Stimulated activated CD8-positive, alpha-beta memory T cell treated with anti-CD3 and anti-CD28 coated beads, Interleukin-12 subunit alpha, Interleukin-12 subunit beta, amount 100 ng/mL, for 24 hours (primary cell): ENCODE data around the gene CD36.

Source experiments
- DNase-seq: peaks from one replicate; pipeline ENCODE4 v3.0.0-alpha.2; 2020; ENCODE audit errors: extremely low read depth

CD36 gene

DNA sequence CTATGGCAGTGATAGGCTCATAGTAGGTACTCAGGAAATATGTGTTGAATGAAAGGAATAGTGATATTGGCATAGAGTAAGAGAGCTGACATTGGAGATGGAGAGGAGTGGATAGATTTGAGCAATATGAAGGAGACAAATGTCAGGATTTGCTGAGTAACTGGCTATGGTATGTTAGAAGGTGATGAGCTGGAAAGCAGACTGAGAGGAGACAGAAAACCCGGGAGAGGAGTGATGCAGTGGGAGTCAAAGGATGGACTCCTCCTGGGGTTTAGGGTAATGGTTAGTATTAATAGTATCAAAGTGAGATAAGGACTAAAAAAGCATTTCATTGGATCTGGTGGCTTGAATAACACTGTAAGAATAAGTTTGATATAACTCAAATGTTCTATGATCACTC lies 64.8 kb downstream of the CD36 start:
- DNase-seq = no peak

DNA sequence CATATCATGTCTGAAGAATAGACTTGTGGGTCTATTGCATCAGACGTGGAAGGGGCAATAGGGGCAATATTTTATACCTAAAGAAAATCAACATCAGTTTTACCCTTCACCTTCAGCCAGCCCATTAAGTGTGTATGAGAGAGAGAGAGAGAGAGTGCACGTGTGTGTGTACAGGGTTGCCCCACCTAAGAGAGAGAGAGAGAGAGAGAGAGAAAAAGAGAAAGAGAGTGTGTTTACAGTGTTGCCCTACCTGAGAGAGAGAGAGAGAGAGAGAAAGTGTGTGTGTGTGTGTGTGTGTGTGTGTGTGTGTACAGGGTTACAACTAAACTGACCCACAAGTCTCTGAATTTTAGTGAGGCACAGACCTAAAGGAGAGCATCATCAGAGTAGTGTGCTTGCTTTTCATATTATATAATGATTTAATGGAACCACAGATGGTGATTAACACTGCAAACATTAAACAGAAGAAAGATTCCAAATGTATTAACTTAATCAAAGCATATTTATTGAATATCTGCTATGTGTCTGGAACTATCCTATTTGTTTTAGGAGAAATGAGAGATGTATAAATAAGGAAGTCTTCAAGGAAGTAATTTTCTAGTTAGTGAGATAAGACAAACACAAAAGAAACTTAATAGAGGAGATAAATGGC lies 66.8 kb downstream of the CD36 start:
- DNase-seq = no peak

DNA sequence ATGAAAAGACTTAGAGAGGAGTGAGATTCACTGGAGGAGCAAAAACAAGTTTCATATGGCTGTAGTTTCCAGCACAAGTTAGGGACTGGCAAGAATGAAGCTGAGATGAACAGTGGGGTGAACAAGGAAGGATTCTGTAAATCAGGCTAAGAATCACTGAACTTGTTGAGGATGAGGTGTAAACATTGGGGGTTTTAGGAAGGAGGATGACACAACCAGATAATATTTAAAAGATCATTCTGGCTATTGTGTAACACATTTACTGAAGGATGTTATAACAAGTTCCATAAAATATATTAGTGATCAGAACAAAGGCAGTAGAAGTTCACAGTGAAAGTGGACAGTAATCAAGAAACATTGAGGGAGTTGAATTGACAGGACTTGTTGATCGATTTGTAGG lies 68.9 kb downstream of the CD36 start:
- DNase-seq = no peak

DNA sequence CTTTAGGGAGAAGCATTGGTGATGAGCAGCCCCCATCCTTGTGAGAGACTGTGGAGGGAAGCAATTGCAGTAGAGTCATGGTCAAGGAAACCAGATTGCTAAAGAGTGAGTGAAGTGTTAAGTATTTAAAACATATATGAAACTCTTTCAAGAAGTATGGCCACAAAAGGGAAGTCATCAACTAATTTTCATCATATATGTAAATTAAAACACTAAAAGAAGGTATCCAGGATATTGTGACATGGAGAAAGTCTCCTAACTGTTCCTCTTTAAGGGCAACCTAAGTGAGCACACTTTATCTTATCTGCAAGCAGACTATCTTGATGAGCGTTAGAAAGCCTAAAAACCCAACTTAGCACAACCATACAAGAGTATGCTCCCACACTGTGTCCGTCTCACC lies 69.7 kb downstream of the CD36 start:
- DNase-seq = no peak

DNA sequence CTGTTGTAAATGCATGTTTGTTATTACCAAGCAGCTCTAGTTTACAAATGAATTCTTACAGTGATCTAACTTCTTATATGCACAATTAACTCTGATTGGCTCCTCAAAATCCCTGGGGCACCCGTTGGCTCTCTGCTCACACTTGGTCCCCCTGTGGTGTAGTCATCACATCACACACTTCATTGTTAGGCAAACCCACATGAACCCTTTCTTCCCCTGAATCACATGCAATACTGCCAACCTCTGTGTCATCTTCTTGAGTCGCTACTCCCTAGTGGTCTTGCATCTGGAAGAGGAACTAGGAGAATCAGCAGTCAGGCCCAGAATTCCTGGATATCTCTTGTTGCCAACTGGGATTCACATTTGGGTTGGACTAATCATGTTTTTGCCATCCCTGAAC lies 73.1 kb downstream of the CD36 start:
- DNase-seq = no peak

DNA sequence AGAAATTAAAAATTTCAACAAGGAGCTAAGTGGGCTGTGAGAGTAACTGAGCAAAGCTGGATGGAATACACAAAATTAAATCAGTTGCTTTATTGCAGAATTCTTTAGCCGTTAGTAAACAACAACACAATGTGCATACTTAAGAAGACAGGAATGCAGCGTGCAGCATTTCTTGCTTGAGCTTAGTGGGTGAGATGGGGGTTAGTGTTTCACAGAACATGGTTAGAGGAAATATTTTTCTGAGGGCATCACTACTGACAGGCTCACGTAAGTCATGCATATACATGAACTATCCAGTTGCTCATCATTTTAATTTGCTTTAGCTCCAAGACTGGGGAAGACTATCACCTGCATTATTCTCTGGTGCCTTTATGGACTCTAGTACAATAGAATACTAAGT lies 80.8 kb downstream of the CD36 start:
- DNase-seq = no peak

DNA sequence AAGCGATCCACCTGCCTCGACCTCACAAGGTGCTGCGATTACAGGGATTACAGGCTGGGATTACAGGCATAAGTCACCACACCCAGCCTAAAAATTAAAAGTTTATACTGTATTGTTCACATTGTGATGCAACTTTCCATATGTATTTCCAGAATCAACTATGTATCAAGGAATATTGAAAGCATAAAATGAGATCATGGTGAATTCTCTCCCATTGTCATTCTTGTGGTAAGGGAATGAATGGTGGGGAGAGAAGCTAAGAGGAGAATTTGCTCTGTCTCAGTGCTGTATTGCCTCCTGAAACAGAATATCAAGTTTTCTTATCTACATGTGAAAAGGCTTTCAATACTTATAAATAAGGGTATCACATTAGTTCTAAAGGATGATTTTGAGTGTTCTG lies 81.7 kb downstream of the CD36 start:
- DNase-seq = no peak

DNA sequence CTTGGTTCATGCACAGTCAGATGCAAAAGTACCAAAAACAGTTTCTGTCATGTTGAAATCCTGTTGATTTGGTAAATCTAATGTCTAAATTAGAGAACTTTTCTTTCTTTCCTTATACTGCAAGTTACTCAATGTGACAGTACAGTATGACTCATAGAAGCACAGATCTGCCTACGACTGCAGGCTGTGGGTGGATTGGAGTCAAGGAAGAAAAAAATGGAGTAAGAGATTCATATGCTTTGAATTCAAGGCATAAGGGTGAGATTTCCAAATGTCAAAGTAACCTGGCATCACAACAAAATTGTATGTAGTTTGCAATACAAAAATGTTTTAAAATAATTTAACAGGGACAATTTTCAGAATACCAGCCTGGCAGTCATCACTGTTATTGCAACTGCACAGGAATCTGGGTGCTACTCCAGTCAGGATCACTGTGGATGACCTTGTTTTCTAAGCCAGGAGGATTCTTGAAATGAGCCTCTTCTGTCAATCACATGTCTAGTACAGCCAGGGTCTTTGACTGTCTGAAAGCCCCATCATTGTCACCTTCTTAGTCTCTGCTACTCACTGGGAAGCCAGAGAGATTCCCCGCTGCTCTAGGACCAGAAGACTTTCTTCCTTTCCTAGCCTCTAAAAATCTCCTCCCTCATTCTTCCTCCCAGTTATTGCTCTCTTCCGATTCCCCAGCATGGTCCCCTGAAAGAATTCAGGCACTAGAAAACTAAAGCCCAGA lies 83.6 kb downstream of the CD36 start:
- DNase-seq = no peak

DNA sequence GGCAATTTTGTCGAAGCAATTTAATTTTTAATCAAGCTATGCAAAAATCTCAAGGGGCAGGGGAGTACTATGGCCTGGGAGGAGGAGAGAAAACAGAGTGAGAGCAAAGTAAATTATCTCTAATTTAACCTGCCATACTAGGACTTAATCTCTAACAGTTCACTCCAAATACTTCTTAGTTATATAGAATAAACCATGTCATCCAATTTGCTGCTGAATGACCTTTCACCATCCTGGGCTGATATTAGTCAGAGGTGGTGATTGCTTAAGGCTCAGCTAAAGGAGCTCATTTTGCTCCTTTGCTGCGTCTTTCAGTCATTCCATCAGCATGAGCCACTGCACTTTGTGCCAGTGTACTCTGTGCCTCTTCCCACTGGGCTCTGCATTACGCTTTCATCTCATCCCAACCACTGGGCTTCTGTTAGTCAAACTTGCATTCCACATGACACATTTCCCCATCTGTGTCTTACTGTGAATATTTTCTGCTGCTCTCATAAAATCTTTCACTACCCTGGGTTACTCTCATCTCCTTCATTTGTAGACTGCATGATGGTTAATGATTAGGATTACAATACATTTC lies 84.3 kb downstream of the CD36 start:
- DNase-seq = no peak

DNA sequence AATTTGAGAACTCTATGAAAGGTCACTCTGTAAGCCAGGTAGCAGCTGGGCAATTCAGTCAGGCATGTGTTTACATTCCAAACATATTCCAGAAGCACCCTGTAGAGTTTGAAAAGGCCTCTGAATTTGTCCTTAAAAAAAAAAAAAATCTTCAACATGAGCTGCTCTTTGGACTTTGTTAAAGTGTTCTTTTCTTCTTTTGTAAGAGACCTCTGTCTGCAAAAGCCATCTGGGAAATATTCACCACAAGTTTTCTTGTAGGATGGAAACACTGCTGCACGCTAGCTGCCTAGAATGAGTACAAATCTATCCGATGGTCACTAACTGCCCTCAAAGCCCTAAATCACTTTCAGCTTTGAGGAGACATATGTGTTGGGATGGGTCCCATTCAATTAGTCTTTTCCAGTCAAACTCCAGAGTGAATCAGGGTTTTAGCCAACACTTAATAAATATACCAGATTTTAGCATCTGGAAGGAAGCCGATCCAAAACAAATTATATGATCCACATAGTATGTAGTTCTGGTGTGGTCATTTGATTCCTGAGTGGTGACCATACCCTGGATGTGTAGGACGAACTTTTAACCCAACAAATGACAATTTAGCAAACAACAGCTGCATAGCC lies 85.9 kb downstream of the CD36 start:
- no peak for DNase-seq

DNA sequence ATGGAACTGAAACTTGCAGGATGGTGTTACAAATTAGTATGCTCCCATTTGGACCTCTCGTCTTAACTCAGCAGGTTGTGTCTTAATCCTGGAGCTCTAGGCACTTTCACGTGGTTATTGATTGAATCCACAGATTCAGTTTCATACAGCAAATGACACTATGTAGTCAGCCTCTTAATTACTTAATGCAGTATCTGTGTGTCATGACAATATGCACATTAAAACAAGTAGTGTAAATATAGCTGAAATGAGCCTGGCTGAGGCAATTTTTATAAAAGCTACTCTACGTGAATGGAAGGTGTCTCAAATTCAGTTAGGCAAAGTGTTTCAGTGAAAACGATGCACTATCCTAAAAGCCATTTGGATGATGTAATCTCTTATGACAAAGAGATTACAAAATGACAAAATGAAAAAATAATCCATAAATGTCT lies 86.8 kb downstream of the CD36 start:
- no peak for DNase-seq
